ENCODE results near the gene HTR1A. TPM values are rescaled to one million over a fixed set of nuclear protein-coding genes. Genes with fewer than 3 reads are reported as not detected.

HTR1A gene
- total RNA-seq, 1 experiment from 2014 or later = not detected

- Mint-ChIP-seq H3K4me3 (ENCODE audit: low read depth, unreplicated experiment) (no peak overlapping the region), H3K27me3 (ENCODE audit: unreplicated experiment) (no peaks in the 10 kb centered on the region), H3K4me1 (ENCODE audit: low read depth, unreplicated experiment) (no peaks in the 10 kb centered on the region), H3K9me3 (ENCODE audit: low read depth, unreplicated experiment) (peaks cover 12% of the 10 kb centered on the region), H3K27ac (ENCODE audit: unreplicated experiment) (no peak overlapping the region), H3K36me3 (ENCODE audit: insufficient read depth, unreplicated experiment) (no peaks in the 10 kb centered on the region)
- BruUV-seq (replicated peaks) = no TSS peak
- DNase-seq = no peak
- CTCF ChIA-PET = no interaction called here
- intact Hi-C loops (cut with micrococcal nuclease; ENCODE audit: unreplicated experiment) = no loop called here
- no peak for TF ChIP-seq CTCF (IDR thresholded peaks at IDR 0.05; ENCODE audit: unreplicated experiment)
These were observed 19.6 kb upstream of the HTR1A start for GRCh38 chr5:63981864-63982263.

GRCh38 chr5:63963926-63964325 is 1.7 kb upstream of the HTR1A start:
- Mint-ChIP-seq H3K4me3 (ENCODE audit: low read depth, unreplicated experiment) (no peak overlapping the region), H3K27me3 (ENCODE audit: unreplicated experiment) (no peaks in the 10 kb centered on the region), H3K27ac (ENCODE audit: unreplicated experiment) (no peak overlapping the region), H3K36me3 (ENCODE audit: insufficient read depth, unreplicated experiment) (no peaks in the 10 kb centered on the region), H3K9me3 (ENCODE audit: low read depth, unreplicated experiment) (peaks cover 10% of the 10 kb centered on the region), H3K4me1 (ENCODE audit: low read depth, unreplicated experiment) (no peaks in the 10 kb centered on the region)
- intact Hi-C loops (cut with micrococcal nuclease; ENCODE audit: unreplicated experiment) = loop anchor here (1.0 to 10.0 kb wide), 3 partner anchors 563 to 1172 kb away; no protein-coding TSS in a partner anchor
- DNase-seq = no peak
- TF ChIP-seq CTCF (IDR thresholded peaks at IDR 0.05; ENCODE audit: unreplicated experiment) = no peak
- CTCF ChIA-PET = no interaction called here
- no TSS peak for BruUV-seq (replicated peaks)

- Mint-ChIP-seq H3K27me3 (ENCODE audit: unreplicated experiment) (no peaks in the 10 kb centered on the region), H3K9me3 (ENCODE audit: low read depth, unreplicated experiment) (peaks cover 10% of the 10 kb centered on the region), H3K36me3 (ENCODE audit: insufficient read depth, unreplicated experiment) (no peaks in the 10 kb centered on the region), H3K27ac (ENCODE audit: unreplicated experiment) (no peak overlapping the region), H3K4me1 (ENCODE audit: low read depth, unreplicated experiment) (no peaks in the 10 kb centered on the region), H3K4me3 (ENCODE audit: low read depth, unreplicated experiment) (no peak overlapping the region)
- peak; percentile 30 for TF ChIP-seq CTCF (IDR thresholded peaks at IDR 0.05; ENCODE audit: unreplicated experiment)
- CTCF ChIA-PET = no interaction called here
- no TSS peak for BruUV-seq (replicated peaks)
- intact Hi-C loops (cut with micrococcal nuclease; ENCODE audit: unreplicated experiment) = loop anchor here (1.0 to 10.0 kb wide), 3 partner anchors 562 to 1171 kb away; no protein-coding TSS in a partner anchor
- peak; percentile 44 for DNase-seq
These were observed 963 bp upstream of the HTR1A start for GRCh38 chr5:63963080-63963735.

- Mint-ChIP-seq H3K27me3 (ENCODE audit: unreplicated experiment) (no peaks in the 10 kb centered on the region), H3K27ac (ENCODE audit: unreplicated experiment) (no peak overlapping the region), H3K9me3 (ENCODE audit: low read depth, unreplicated experiment) (peaks cover 10% of the 10 kb centered on the region), H3K4me1 (ENCODE audit: low read depth, unreplicated experiment) (no peaks in the 10 kb centered on the region), H3K4me3 (ENCODE audit: low read depth, unreplicated experiment) (no peak overlapping the region), H3K36me3 (ENCODE audit: insufficient read depth, unreplicated experiment) (no peaks in the 10 kb centered on the region)
- BruUV-seq (replicated peaks) = no TSS peak
- no peak for TF ChIP-seq CTCF (IDR thresholded peaks at IDR 0.05; ENCODE audit: unreplicated experiment)
- CTCF ChIA-PET = no interaction called here
- DNase-seq = no peak
- intact Hi-C loops (cut with micrococcal nuclease; ENCODE audit: unreplicated experiment) = loop anchor here (5.0 to 10.0 kb wide), 2 partner anchors 837 to 1169 kb away; no protein-coding TSS in a partner anchor
These were observed 565 bp downstream of the HTR1A start for GRCh38 chr5:63961598-63962161.

Data from Calu3 (cell line).